ENCODE measurements around the gene VAMP2.

The VAMP2 gene

GRCh38 chr17:8144401-8145231, 18.1 kb downstream of the VAMP2 start:
- DNase-seq (ENCODE audit: low read depth in 2 of 2), result no peak
- no peak overlapping the region for H3K4me3 ChIP-seq (replicated peaks in 1 of 2; ENCODE audit: low read depth in 2 of 2, low read length in 2 of 2)
- TF ChIP-seq CTCF (IDR thresholded peaks at IDR 0.05; ENCODE audit: low read depth, low read length), result no peak

GRCh38 chr17:8143581-8144400, 19.0 kb downstream of the VAMP2 start:
- DNase-seq (ENCODE audit: low read depth in 2 of 2), result peak in 1 of 2 donors; percentile 22
- H3K4me3 ChIP-seq (replicated peaks in 1 of 2; ENCODE audit: low read depth in 2 of 2, low read length in 2 of 2), result no peak overlapping the region
- TF ChIP-seq CTCF (IDR thresholded peaks at IDR 0.05; ENCODE audit: low read depth, low read length), result no peak

- TF ChIP-seq CTCF (IDR thresholded peaks at IDR 0.05; ENCODE audit: low read depth, low read length), result no peak
- no peak for DNase-seq (ENCODE audit: low read depth in 2 of 2)
- no peak overlapping the region for H3K4me3 ChIP-seq (replicated peaks in 1 of 2; ENCODE audit: low read depth in 2 of 2, low read length in 2 of 2)
Measured at GRCh38 chr17:8142887-8143580, 19.7 kb downstream of the VAMP2 start.

GRCh38 chr17:8142158-8142886, 20.4 kb downstream of the VAMP2 start:
- no peak overlapping the region for H3K4me3 ChIP-seq (replicated peaks in 1 of 2; ENCODE audit: low read depth in 2 of 2, low read length in 2 of 2)
- TF ChIP-seq CTCF (IDR thresholded peaks at IDR 0.05; ENCODE audit: low read depth, low read length), result no peak
- DNase-seq (ENCODE audit: low read depth in 2 of 2), result no peak

GRCh38 chr17:8141741-8142140, 21.0 kb downstream of the VAMP2 start:
- no peak overlapping the region for H3K4me3 ChIP-seq (replicated peaks in 1 of 2; ENCODE audit: low read depth in 2 of 2, low read length in 2 of 2)
- DNase-seq (ENCODE audit: low read depth in 2 of 2), result no peak

More at GRCh38 chr17:8141741-8142140, 21.0 kb downstream of the VAMP2 start:
- no peak for TF ChIP-seq CTCF (IDR thresholded peaks at IDR 0.05; ENCODE audit: low read depth, low read length)
